ENCODE results near the gene GMDS. TPM values are rescaled to one million over a fixed set of nuclear protein-coding genes. Genes with fewer than 3 reads are reported as not detected.
A peak's percentile ranks its signal among the peaks of the same experiment; 100 is the strongest.

GMDS gene
- total and polyA plus RNA-seq, 2 of the 4 experiments (the other 2 are of a cell fraction): 7.3 to 21.9 TPM

DNA sequence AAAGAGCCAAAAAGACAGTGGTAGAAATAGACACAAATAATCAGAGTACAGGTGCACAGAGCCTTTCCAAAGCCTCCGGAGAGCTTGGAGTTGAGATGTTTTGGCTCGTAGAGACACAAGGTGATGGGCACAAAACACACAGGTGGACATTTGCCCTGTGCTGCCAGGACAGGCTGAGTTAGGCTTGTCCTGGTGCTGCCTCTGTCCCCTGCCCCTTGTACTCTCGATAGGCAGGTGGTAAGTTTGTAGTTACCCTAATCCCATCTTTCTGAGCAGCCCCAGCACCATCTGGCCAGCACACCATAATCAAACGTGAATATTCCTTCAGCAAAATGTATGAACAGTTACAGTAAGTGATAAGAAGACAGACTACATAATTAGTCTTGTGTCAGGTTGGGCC is 540.2 kb downstream of the GMDS start:
- Histone ChIP-seq H4K5ac (ENCODE audit: low read depth, low read length) (no peak overlapping the region), H3K9ac (ENCODE audit: low read depth, low read length) (no peak overlapping the region), H2BK15ac (ENCODE audit: low read depth, low read length) (no peak overlapping the region), H3K9me3 (ENCODE audit: control insufficient read depth, insufficient read depth, low read length) (no peaks in the 10 kb centered on the region), H3K18ac (ENCODE audit: low read depth, low read length) (no peak overlapping the region), H3K27ac (ENCODE audit: insufficient read depth, low read length) (no peak overlapping the region), H3K56ac (ENCODE audit: extremely low read depth, insufficient read depth, low read length) (no peak overlapping the region), H3K36me3 (ENCODE audit: control insufficient read depth, insufficient read depth, low read length) (no peaks in the 10 kb centered on the region), H4K91ac (ENCODE audit: insufficient read depth, low read depth, low read length) (no peak overlapping the region), H3K79me1 (ENCODE audit: low read depth in 1 of 2, low read length in 2 of 2) (0 out of 4 replicates have a peak, but pooled peaks cover 0 to 6% of the 10 kb centered on the region in 2 experiments), H3K4me2 (ENCODE audit: low read depth, low read length) (no peak overlapping the region), H2AK5ac (ENCODE audit: low read depth, low read length) (peak overlapping the region; percentile 51), H3K23ac (ENCODE audit: low read depth, low read length) (no peak overlapping the region), H4K20me1 (ENCODE audit: insufficient read depth, low read length) (no peaks in the 10 kb centered on the region), H4K8ac (ENCODE audit: low read depth in 2 of 2, low read length in 2 of 2) (no peak overlapping the region), H3K4ac (ENCODE audit: low read depth, low read length) (no peak overlapping the region), H3K4me3 (ENCODE audit: insufficient read depth, low read depth, low read length) (no peak overlapping the region), H2AK9ac (replicated peaks; ENCODE audit: low read depth, low read length, poor library complexity) (no peak overlapping the region), H2BK20ac (ENCODE audit: low read depth, low read length) (no peak overlapping the region), H2BK5ac (ENCODE audit: low read depth, low read length, poor library complexity, severe bottlenecking) (no peak overlapping the region), H2AFZ (replicated peaks; ENCODE audit: low read length, poor library complexity) (no peak overlapping the region), H3K4me1 (ENCODE audit: control insufficient read depth, insufficient read depth, low read length) (peaks cover 21% of the 10 kb centered on the region), H2BK120ac (ENCODE audit: low read depth, low read length) (no peak overlapping the region), H3K14ac (replicated peaks; ENCODE audit: low read depth, low read length) (no peak overlapping the region), H3K9me1 (ENCODE audit: insufficient read depth, low read length) (peaks cover 26% of the 10 kb centered on the region), H3K27me3 (ENCODE audit: control insufficient read depth, insufficient read depth, low read length) (no peaks in the 10 kb centered on the region)
- in situ Hi-C loops (cut with MboI; ENCODE audit: low sequenced_read_pairs) (no loop called here), intact Hi-C loops (cut with micrococcal nuclease) (no loop called here), dilution Hi-C loops (cut with HindIII; ENCODE audit: low sequenced_read_pairs, unreplicated experiment) (no loop called here)
- CTCF ChIA-PET: no interaction called here
- ATAC-seq (ENCODE audit: low read depth) (no peak), DNase-seq (no peak)
- TF ChIP-seq NFE2L2 (IDR thresholded peaks at IDR 0.05; ENCODE audit: low read depth, low read length) (no peak), MXI1 (IDR thresholded peaks at IDR 0.05; ENCODE audit: borderline replicate concordance, low read depth, low read length) (no peak), MAZ (IDR thresholded peaks at IDR 0.05; ENCODE audit: borderline replicate concordance, low read depth, low read length) (no peak), FOS (IDR thresholded peaks at IDR 0.05; ENCODE audit: low read depth, low read length) (no peak), MAFK (IDR thresholded peaks at IDR 0.05; ENCODE audit: low read depth, low read length) (no peak), RAD21 (IDR thresholded peaks at IDR 0.05; ENCODE audit: low read length) (no peak), POLR2A (IDR thresholded peaks at IDR 0.05; ENCODE audit: low read depth, low read length) (no peak), RCOR1 (IDR thresholded peaks at IDR 0.05; ENCODE audit: insufficient replicate concordance, low read length) (no peak), SMC3 (IDR thresholded peaks at IDR 0.05; ENCODE audit: low read depth, low read length) (no peak), BHLHE40 (IDR thresholded peaks at IDR 0.05; ENCODE audit: low read depth, low read length) (no peak), CEBPB (IDR thresholded peaks at IDR 0.05; ENCODE audit: low read depth, low read length) (no peak), CHD1 (IDR thresholded peaks at IDR 0.05; ENCODE audit: low read depth, low read length) (no peak), RFX5 (IDR thresholded peaks at IDR 0.05; ENCODE audit: low read depth, low read length) (no peak)
- TF ChIP-seq, protein P1, sequence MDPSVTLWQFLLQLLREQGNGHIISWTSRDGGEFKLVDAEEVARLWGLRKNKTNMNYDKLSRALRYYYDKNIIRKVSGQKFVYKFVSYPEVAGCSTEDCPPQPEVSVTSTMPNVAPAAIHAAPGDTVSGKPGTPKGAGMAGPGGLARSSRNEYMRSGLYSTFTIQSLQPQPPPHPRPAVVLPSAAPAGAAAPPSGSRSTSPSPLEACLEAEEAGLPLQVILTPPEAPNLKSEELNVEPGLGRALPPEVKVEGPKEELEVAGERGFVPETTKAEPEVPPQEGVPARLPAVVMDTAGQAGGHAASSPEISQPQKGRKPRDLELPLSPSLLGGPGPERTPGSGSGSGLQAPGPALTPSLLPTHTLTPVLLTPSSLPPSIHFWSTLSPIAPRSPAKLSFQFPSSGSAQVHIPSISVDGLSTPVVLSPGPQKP (IDR thresholded peaks at IDR 0.05; ENCODE audit: borderline replicate concordance, low read depth, low read length): no peak
- TF ChIP-seq, protein P2, sequence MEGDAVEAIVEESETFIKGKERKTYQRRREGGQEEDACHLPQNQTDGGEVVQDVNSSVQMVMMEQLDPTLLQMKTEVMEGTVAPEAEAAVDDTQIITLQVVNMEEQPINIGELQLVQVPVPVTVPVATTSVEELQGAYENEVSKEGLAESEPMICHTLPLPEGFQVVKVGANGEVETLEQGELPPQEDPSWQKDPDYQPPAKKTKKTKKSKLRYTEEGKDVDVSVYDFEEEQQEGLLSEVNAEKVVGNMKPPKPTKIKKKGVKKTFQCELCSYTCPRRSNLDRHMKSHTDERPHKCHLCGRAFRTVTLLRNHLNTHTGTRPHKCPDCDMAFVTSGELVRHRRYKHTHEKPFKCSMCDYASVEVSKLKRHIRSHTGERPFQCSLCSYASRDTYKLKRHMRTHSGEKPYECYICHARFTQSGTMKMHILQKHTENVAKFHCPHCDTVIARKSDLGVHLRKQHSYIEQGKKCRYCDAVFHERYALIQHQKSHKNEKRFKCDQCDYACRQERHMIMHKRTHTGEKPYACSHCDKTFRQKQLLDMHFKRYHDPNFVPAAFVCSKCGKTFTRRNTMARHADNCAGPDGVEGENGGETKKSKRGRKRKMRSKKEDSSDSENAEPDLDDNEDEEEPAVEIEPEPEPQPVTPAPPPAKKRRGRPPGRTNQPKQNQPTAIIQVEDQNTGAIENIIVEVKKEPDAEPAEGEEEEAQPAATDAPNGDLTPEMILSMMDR (conservative IDR thresholded peaks at IDR 0.05; ENCODE audit: low read depth, low read length): no peak
- TF ChIP-seq, protein P3, sequence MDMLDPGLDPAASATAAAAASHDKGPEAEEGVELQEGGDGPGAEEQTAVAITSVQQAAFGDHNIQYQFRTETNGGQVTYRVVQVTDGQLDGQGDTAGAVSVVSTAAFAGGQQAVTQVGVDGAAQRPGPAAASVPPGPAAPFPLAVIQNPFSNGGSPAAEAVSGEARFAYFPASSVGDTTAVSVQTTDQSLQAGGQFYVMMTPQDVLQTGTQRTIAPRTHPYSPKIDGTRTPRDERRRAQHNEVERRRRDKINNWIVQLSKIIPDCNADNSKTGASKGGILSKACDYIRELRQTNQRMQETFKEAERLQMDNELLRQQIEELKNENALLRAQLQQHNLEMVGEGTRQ (IDR thresholded peaks at IDR 0.05; ENCODE audit: low read depth, low read length): no peak
- BruUV-seq (replicated peaks): no TSS peak
- POLR2A ChIA-PET (ENCODE audit: unreplicated experiment): no interaction called here
- WGBS, 2 experiments (ENCODE audit: extremely low coverage in 2 of 2, insufficient read length in 1 of 2): 100% methylated on average over 1 of the region's 4 CpGs; no CpG with 5 or more reads in 1 of the 2 experiments
